Endothelial cell (in vitro differentiated cells): ENCODE data around the gene SEPTIN12. TPM values are rescaled to one million over a fixed set of nuclear protein-coding genes. Genes with fewer than 3 reads are reported as not detected.

Experiments used
- DNase-seq: peaks from one replicate; pipeline ENCODE4 v3.0.0; 2021; ENCODE audit warnings: low spot score
- H3K27ac Mint-ChIP-seq: one replicate; pipeline ENCODE4 v1.8.0; 2021; ENCODE audit warnings: mixed read lengths, inconsistent platforms; ENCODE audit not compliant: unreplicated experiment
- H3K27me3 Mint-ChIP-seq: one replicate; pipeline ENCODE4 v1.8.0; 2021; ENCODE audit warnings: mild to moderate bottlenecking, moderate library complexity, mixed read lengths, inconsistent platforms; ENCODE audit not compliant: unreplicated experiment
- H3K36me3 Mint-ChIP-seq: one replicate; pipeline ENCODE4 v1.8.0; 2021; ENCODE audit warnings: mild to moderate bottlenecking, low read depth, mixed read lengths, inconsistent platforms; ENCODE audit not compliant: unreplicated experiment
- H3K4me1 Mint-ChIP-seq: one replicate; pipeline ENCODE4 v1.8.0; 2021; ENCODE audit warnings: mild to moderate bottlenecking, mixed read lengths, inconsistent platforms; ENCODE audit not compliant: unreplicated experiment
- H3K4me3 Mint-ChIP-seq: one replicate; pipeline ENCODE4 v1.8.0; 2021; ENCODE audit warnings: mild to moderate bottlenecking, mixed read lengths, inconsistent platforms; ENCODE audit not compliant: unreplicated experiment
- H3K9me3 Mint-ChIP-seq: one replicate; pipeline ENCODE4 v1.8.0; 2021; ENCODE audit warnings: mixed read lengths, inconsistent platforms; ENCODE audit not compliant: unreplicated experiment
- total RNA-seq: library from RNA; stranded (reverse); fragmentation: NEBNext Ultra II Directional; extraction: Animal tissue kit (Norgen Biotek cat#: 25700); gene quantifications from one replicate; pipeline ENCODE4 v1.2.1, GENCODE V29; 2021; ENCODE audit not compliant: unreplicated experiment
- TF ChIP-seq, protein P1 (sequence below): fragments of 200-600 bp; sonication (generic); IDR thresholded peaks from one replicate; pipeline ENCODE4 v1.5.0; 2021; ENCODE audit warnings: antibody characterized with exemption; ENCODE audit not compliant: unreplicated experiment

The SEPTIN12 gene
- total RNA-seq, 1 donor from 2014 or later: 11.5 TPM

DNA sequence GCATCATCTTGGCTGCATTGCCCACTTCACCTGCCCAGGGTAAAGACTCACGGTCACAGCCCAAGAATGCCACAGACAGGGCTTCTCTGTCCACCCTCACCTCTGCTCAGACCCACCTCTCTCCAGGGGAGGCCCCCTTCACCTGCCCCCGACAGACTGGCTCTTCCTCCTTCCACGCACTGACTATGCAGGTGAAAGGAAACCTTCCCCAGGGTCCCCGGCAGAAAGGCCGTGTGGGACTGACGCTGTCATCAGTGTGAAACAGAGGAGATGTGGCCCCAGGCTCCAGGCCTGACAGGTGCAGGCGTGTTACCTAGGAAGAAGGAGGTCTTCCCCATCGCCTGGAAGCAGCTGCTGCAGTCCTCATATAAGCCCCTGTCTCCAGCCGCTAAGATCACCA is 23.6 kb upstream of the SEPTIN12 start:
- H3K36me3 Mint-ChIP-seq: peaks cover 34% of the 10 kb centered on the region
- TF ChIP-seq, protein P1, sequence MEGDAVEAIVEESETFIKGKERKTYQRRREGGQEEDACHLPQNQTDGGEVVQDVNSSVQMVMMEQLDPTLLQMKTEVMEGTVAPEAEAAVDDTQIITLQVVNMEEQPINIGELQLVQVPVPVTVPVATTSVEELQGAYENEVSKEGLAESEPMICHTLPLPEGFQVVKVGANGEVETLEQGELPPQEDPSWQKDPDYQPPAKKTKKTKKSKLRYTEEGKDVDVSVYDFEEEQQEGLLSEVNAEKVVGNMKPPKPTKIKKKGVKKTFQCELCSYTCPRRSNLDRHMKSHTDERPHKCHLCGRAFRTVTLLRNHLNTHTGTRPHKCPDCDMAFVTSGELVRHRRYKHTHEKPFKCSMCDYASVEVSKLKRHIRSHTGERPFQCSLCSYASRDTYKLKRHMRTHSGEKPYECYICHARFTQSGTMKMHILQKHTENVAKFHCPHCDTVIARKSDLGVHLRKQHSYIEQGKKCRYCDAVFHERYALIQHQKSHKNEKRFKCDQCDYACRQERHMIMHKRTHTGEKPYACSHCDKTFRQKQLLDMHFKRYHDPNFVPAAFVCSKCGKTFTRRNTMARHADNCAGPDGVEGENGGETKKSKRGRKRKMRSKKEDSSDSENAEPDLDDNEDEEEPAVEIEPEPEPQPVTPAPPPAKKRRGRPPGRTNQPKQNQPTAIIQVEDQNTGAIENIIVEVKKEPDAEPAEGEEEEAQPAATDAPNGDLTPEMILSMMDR: no peak
- no peak overlapping the region for H3K4me3 Mint-ChIP-seq
- no peaks in the 10 kb centered on the region for H3K27me3 Mint-ChIP-seq
- DNase-seq: no peak
- peaks cover 3% of the 10 kb centered on the region for H3K4me1 Mint-ChIP-seq
- no peaks in the 10 kb centered on the region for H3K9me3 Mint-ChIP-seq
- no peak overlapping the region for H3K27ac Mint-ChIP-seq

DNA sequence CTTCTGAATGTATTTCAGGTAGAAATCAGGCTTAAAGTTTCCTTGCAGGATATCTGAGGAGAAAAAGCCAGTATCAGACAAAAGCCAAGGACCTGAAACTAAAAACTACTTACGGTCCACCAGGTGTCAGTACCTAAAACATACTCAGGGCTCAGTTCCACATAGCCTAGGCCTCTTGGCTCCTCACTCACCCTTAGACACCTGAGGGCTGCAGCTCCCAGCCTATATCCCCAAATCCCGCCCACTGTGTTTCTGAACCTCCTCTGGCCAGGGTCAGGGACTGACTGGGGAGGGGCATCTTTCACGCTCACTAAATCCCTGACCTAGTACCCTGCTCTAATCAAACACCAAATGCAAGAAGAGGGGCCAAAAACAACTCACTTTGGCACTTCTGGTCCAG is 23.1 kb upstream of the SEPTIN12 start:
- Mint-ChIP-seq H3K36me3 (peaks cover 30% of the 10 kb centered on the region), H3K4me3 (no peak overlapping the region), H3K4me1 (peaks cover 3% of the 10 kb centered on the region), H3K27ac (no peak overlapping the region), H3K9me3 (no peaks in the 10 kb centered on the region), H3K27me3 (no peaks in the 10 kb centered on the region)
- TF ChIP-seq, protein P1: no peak
- DNase-seq: no peak

DNA sequence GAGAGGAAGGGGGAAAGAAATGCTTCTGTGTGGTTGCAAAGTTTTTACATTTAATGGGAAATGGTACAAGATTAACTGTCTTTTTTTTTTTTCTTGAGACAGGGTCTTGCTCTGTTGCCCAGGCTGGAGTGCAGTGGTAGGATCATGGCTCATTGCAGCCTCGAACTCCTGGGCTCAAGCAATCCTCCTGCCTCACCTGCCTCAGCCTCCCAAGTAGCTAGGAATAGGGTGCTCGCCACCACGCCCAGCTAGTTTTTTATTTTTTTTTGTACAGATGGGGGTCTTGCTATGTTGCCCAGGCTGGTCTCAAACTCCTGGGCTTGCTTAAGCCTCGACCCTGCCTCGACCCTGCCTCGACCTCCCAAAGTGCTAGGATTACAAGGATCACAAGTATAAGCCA is 18.1 kb upstream of the SEPTIN12 start:
- peaks cover 2% of the 10 kb centered on the region for H3K4me1 Mint-ChIP-seq
- H3K27me3 Mint-ChIP-seq: peaks cover 2% of the 10 kb centered on the region
- H3K36me3 Mint-ChIP-seq: peaks cover 18% of the 10 kb centered on the region
- H3K27ac Mint-ChIP-seq: no peak overlapping the region
- no peak for DNase-seq
- peak overlapping the region; percentile 34 for H3K4me3 Mint-ChIP-seq
- TF ChIP-seq, protein P1: no peak
- H3K9me3 Mint-ChIP-seq: no peaks in the 10 kb centered on the region

DNA sequence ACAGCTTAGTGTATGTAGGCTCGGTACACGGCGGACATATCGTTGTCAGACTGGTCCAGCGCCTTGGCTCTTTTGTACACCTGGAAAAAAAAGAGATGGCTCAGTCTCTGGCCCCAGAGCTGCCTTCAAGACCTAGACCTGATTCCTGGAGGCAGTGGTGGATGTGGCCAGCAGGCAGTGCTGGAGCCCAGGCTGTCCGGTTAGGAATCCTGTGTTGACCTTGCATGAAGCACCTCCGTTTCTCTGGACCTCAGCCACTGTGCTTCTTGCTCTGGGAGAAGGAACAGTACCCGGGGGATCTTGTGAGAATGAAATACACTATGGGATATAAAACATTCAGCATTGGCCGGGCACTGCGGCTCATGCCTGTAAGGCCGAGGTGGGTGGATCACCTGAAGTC is 17.1 kb upstream of the SEPTIN12 start:
- Mint-ChIP-seq H3K27ac (no peak overlapping the region), H3K27me3 (peaks cover 2% of the 10 kb centered on the region), H3K9me3 (no peaks in the 10 kb centered on the region), H3K4me1 (peaks cover 10% of the 10 kb centered on the region), H3K4me3 (peak overlapping the region; percentile 57), H3K36me3 (peaks cover 14% of the 10 kb centered on the region)
- no peak for DNase-seq
- TF ChIP-seq, protein P1: no peak

DNA sequence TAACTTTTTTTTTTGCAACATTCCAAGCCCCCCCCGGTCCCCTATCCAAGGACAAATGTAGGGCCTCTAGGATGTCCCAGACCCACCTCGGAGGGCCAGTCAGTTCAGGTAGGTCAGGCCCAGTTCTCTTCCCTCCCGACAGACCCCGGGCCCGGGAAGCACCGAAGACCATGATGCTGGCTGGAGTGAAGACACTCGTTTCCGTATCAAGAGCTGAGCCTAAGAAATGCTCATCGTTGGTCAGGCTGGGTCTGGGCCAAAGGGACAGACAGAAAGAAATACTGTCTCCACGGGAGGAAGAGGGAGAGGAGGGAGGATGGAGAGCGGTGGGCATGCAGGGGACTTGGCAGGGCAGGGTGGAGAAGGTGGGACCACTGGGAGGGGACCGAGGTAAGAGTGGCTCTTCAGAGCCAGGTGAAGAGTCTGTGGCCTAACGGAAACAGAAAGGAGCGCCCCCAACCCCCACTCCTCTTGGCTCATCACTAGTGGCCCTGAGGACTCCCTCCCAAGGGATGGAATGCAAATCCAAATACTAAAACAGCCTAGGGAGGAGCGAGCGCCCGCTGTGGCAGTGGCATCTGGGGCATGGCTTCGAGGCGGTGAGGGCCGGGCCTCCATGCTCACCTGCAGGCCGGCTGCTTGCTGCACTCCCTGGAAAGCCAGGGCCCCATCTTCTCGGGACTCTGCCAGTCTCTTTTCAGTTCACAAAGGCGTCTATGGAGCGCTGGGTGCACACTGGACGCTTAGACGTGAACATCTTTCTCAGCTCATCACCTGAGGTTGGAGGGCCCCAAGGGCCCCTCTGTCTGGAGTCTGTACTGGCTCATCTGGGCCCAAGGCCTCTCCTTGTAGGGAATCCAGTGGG is 16.0 kb upstream of the SEPTIN12 start:
- no peak for DNase-seq
- H3K9me3 Mint-ChIP-seq: no peaks in the 10 kb centered on the region
- peaks cover 10% of the 10 kb centered on the region for H3K4me1 Mint-ChIP-seq
- peaks cover 2% of the 10 kb centered on the region for H3K27me3 Mint-ChIP-seq
- peaks cover 16% of the 10 kb centered on the region for H3K36me3 Mint-ChIP-seq
- no peak overlapping the region for H3K27ac Mint-ChIP-seq
- H3K4me3 Mint-ChIP-seq: no peak overlapping the region
- TF ChIP-seq, protein P1: no peak
